GM12878 (cell line): ENCODE data around the gene GPR137B. TPM values are rescaled to one million over a fixed set of nuclear protein-coding genes. Genes with fewer than 3 reads are reported as not detected.

Experiments
- ATAC-seq: fragments of 200-7000 bp; cut with Tn5 transposase; 3 replicates; pipeline ENCODE4 v1.9.1; 2020; ENCODE audit warnings: mild to moderate bottlenecking, moderate library complexity
- BruUV-seq: library from RNA; stranded (reverse); fragments of 400-500 nt; replicated peaks from 2 replicates; lab custom pipeline; 2021; lab: Mats Ljungman, UMichigan
- CTCF ChIA-PET: fragments of 300-600 bp; sonication (Branson Sonifier 250); formaldehyde crosslinking; extraction: SDS; loops from one replicate; lab custom pipeline; 2021; ENCODE audit warnings: inconsistent platforms; lab: Yijun Ruan, JAX
- POLR2A ChIA-PET: fragments of 350-600 bp; formaldehyde crosslinking; extraction: SDS; loops from one replicate; lab custom pipeline; 2021; ENCODE audit warnings: inconsistent platforms; lab: Charles Lee
- RAD21 ChIA-PET: fragments of 300-600 bp; sonication (Branson Sonifier 250); formaldehyde crosslinking; loops from one replicate; lab custom pipeline; 2023; ENCODE audit warnings: antibody characterized with exemption; ENCODE audit not compliant: unreplicated experiment; lab: Charles Lee
- SMC1A ChIA-PET: fragments of 300-600 bp; sonication (Branson Sonifier 250); formaldehyde crosslinking; loops from one replicate; lab custom pipeline; 2023; ENCODE audit not compliant: unreplicated experiment, uncharacterized antibody; lab: Charles Lee
- DNase-seq: peaks from one replicate; pipeline ENCODE4 v3.0.0-alpha.2; 2011; ENCODE audit warnings: low read depth, low spot score
- FAIRE-seq: peaks from 3 replicates; lab custom pipeline; 2011; peaks lifted over from hg19 to GRCh38; lab: Jason Lieb, UNC
- H2AFZ ChIP-seq: 2 replicates; pipeline ENCODE4 v1.6.0; 2011; ENCODE audit warnings: low read depth, low read length, control low read depth; ENCODE audit not compliant: control insufficient read depth
- H3K27ac ChIP-seq: 2 replicates; pipeline ENCODE4 v1.5.1; 2011; ENCODE audit warnings: control low read depth; ENCODE audit not compliant: control insufficient read depth, insufficient read depth
- H3K27me3 ChIP-seq, 2 experiments: replicated peaks in 1 of 2; 2 replicates each; pipeline versions ENCODE4 v1.6.0 to v1.6.1; 2011; ENCODE audit warnings: low read length in 1 of 2; ENCODE audit not compliant: control insufficient read depth in 2 of 2, insufficient read depth in 2 of 2
- H3K36me3 ChIP-seq, 2 experiments: 2 replicates each; pipeline ENCODE4 v1.5.1; 2011; ENCODE audit warnings: low read length in 1 of 2; ENCODE audit not compliant: control insufficient read depth in 2 of 2, insufficient read depth in 2 of 2
- H3K4me1 ChIP-seq: 2 replicates; pipeline ENCODE4 v1.6.1; 2011; ENCODE audit warnings: mild to moderate bottlenecking, low read length, moderate library complexity, mixed read lengths; ENCODE audit not compliant: control insufficient read depth, insufficient read depth
- H3K4me2 ChIP-seq: 2 replicates; pipeline ENCODE4 v1.6.0; 2011; ENCODE audit warnings: control low read depth; ENCODE audit not compliant: control insufficient read depth, insufficient read depth
- H3K4me3 ChIP-seq: fragments of 200-600 bp; sonication (generic); 2 replicates; pipeline ENCODE4 v1.5.1; 2016
- H3K79me2 ChIP-seq: 2 replicates; pipeline ENCODE4 v1.6.0; 2011; ENCODE audit warnings: low read length; ENCODE audit not compliant: control insufficient read depth, insufficient read depth
- H3K9ac ChIP-seq: 2 replicates; pipeline ENCODE4 v1.8.0; 2011; ENCODE audit warnings: low read length, control low read depth, mixed read lengths; ENCODE audit not compliant: control insufficient read depth, insufficient read depth
- H3K9me3 ChIP-seq: replicated peaks from 3 replicates; pipeline ENCODE4 v1.5.1; 2011; ENCODE audit warnings: mild to moderate bottlenecking, low read length; ENCODE audit not compliant: control insufficient read depth, insufficient read depth
- H4K20me1 ChIP-seq: 2 replicates; pipeline ENCODE4 v1.6.0; 2011; ENCODE audit not compliant: control insufficient read depth, insufficient read depth
- BCL11A ChIP-seq: IDR thresholded peaks from 2 replicates; pipeline ENCODE4 v1.6.1; 2011; ENCODE audit warnings: low read depth, low read length
- BCLAF1 ChIP-seq: fragments of 450-650 bp; IDR thresholded peaks from 2 replicates; pipeline ENCODE4 v1.6.1; 2017; ENCODE audit warnings: antibody characterized with exemption, mild to moderate bottlenecking, moderate library complexity
- BRCA1 ChIP-seq: IDR thresholded peaks from 2 replicates; pipeline ENCODE4 v1.6.1; 2011; ENCODE audit warnings: low read depth, low read length, improper control_type of control experiment
- CHD4 ChIP-seq: fragments of 200-600 bp; sonication (generic); IDR thresholded peaks from 2 replicates; pipeline ENCODE4 v1.6.1; 2016; ENCODE audit warnings: mild to moderate bottlenecking
- EED ChIP-seq: sonication (generic); IDR thresholded peaks from 2 replicates; pipeline ENCODE4 v1.6.1; 2016; ENCODE audit warnings: antibody characterized with exemption, low read depth
- HSF1 ChIP-seq: fragments of 150-350 bp; IDR thresholded peaks from 2 replicates; pipeline ENCODE4 v1.6.1; 2014; ENCODE audit warnings: mild to moderate bottlenecking, low read depth, low read length
- MTA2 ChIP-seq: fragments of 450-650 bp; IDR thresholded peaks from 2 replicates; pipeline ENCODE4 v1.6.1; 2016; ENCODE audit warnings: low read depth, mild to moderate bottlenecking, moderate library complexity
- PAX5 ChIP-seq: IDR thresholded peaks from 2 replicates; pipeline ENCODE4 v1.6.1; 2011; ENCODE audit warnings: low read depth, low read length, borderline replicate concordance
- PBX3 ChIP-seq: IDR thresholded peaks from 2 replicates; pipeline ENCODE4 v1.6.1; 2011; ENCODE audit warnings: mild to moderate bottlenecking, low read depth, low read length, moderate library complexity; ENCODE audit not compliant: insufficient replicate concordance
- SIX5 ChIP-seq: IDR thresholded peaks from 2 replicates; pipeline ENCODE4 v1.6.1; 2011; ENCODE audit warnings: mild to moderate bottlenecking, low read depth, low read length, moderate library complexity; ENCODE audit not compliant: severe bottlenecking
- SMARCA5 ChIP-seq: fragments of 450-650 bp; IDR thresholded peaks from 2 replicates; pipeline ENCODE4 v1.6.1; 2017; ENCODE audit warnings: mild to moderate bottlenecking
- TCF3 ChIP-seq: IDR thresholded peaks from 2 replicates; pipeline ENCODE4 v1.6.1; 2012; ENCODE audit warnings: low read depth, mild to moderate bottlenecking, low read length, borderline replicate concordance; ENCODE audit not compliant: insufficient read depth
- ZBED1 ChIP-seq: IDR thresholded peaks from 2 replicates; pipeline ENCODE4 v1.6.1; 2016; ENCODE audit warnings: borderline replicate concordance
- ZZZ3 ChIP-seq: IDR thresholded peaks from 2 replicates; pipeline ENCODE4 v1.6.1; 2011; ENCODE audit warnings: low read depth; ENCODE audit not compliant: control insufficient read depth, insufficient read length
- WGBS: methylation state at CpG from one replicate; pipeline ENCODE4 v1.1.6; 2016; ENCODE audit warnings: low lambda C conversion rate; ENCODE audit not compliant: insufficient replicate concordance, insufficient coverage; ENCODE audit errors: missing lambda C conversion rate; 5-methylcytosine and 5-hydroxymethylcytosine counted together
- in situ Hi-C: fragments of 300-500 bp; cut with MboI; formaldehyde crosslinking; loops from 9 replicates; pipeline ENCODE4 v1.14.3; 2018; ENCODE audit warnings: mixed read lengths
- intact Hi-C: fragments of 100-400 bp; cut with micrococcal nuclease; formaldehyde crosslinking; loops from one replicate; pipeline ENCODE4 v1.14.2; 2022; ENCODE audit not compliant: unreplicated experiment
- polyA plus RNA-seq, 11 experiments: library from polyadenylated mRNA; depleted of rRNA in 4 of 11; unstranded in 6 of 11; stranded (reverse) in 5 of 11; fragments of >200 nt; fragmentation: Nextera tagmentation in 4 of 11; fragmentation: Illumina TruSeq in 1 of 11; extraction: Ambion mirVana in 4 of 11; extraction: Trizol in 1 of 11; gene quantifications; 1 replicate in 1 of 11; 2 replicates in 10 of 11; pipeline versions ENCODE4 v1.2.1 to v1.2.3, GENCODE V29; 2011 to 2016; ENCODE audit warnings: inconsistent platforms in 2 of 11, missing spikeins in 2 of 11, low read depth in 1 of 11
- total RNA-seq, 4 experiments: library from RNA; depleted of rRNA in 3 of 4; stranded (reverse); fragments of >200 nt in 3 of 4; fragmentation: Illumina TruSeq in 1 of 4; extraction: Trizol in 1 of 4; gene quantifications; 2 replicates each; pipeline versions ENCODE4 v1.2.1 to v1.2.3, GENCODE V29; 2013 to 2021

Gene GPR137B
- total and polyA plus RNA-seq, 10 of the 15 experiments (the other 5 are each of a cell fraction or from before 2014, with no cell fraction given) = 5.4 to 20.8 (median 12.5) TPM

GRCh38 chr1:236101233-236102200 is 40.8 kb upstream of the GPR137B start:
- intact Hi-C loops (loop anchor here (5.0 to 10.0 kb wide), 5 partner anchors 103 to 1463 kb away; no protein-coding TSS in a partner anchor), in situ Hi-C loops (loop anchor here (10.0 to 25.0 kb wide), 4 partner anchors 186 to 1463 kb away; partner anchors contain the start of gene ERO1B)
- POLR2A ChIA-PET = no interaction called here
- CTCF ChIA-PET = interaction anchor here (1.0 to 1.1 kb wide), 2 partner anchors 249 to 389 kb away, joined by 3 read pairs; no protein-coding TSS in a partner anchor
- no peaks in the 10 kb centered on the region for H3K79me2 ChIP-seq
- no peak for FAIRE-seq
- no peak overlapping the region for H3K4me2 ChIP-seq
- no peak overlapping the region for H3K4me3 ChIP-seq
- H3K27ac ChIP-seq = no peak overlapping the region
- peaks cover 6% of the 10 kb centered on the region for H3K9me3 ChIP-seq
- RAD21 ChIA-PET = interaction anchor here (0.7 kb wide), 1 partner anchor 1014 kb away, joined by 3 read pairs; no protein-coding TSS in a partner anchor
- no peak overlapping the region for H2AFZ ChIP-seq
- WGBS = 72% methylated on average over 10 of the region's 10 CpGs
- SMC1A ChIA-PET = interaction anchor here (1.0 kb wide), 1 partner anchor 381 kb away, joined by 3 read pairs; no protein-coding TSS in a partner anchor
- H3K36me3 ChIP-seq = no peaks in the 10 kb centered on the region
- no peak for ATAC-seq
- no TSS peak for BruUV-seq
- no peaks in the 10 kb centered on the region; the same call in 1 of the 2 replicates for H4K20me1 ChIP-seq
- H3K4me1 ChIP-seq = peaks cover 5% of the 10 kb centered on the region
- H3K27me3 ChIP-seq = no peaks in the 10 kb centered on the region
- no peak for DNase-seq
- H3K9ac ChIP-seq = no peak overlapping the region
- TF ChIP-seq BCLAF1 (no peak), SIX5 (no peak), ZZZ3 (no peak), TCF3 (no peak), EED (no peak), PAX5 (no peak), HSF1 (no peak), CHD4 (no peak), MTA2 (no peak), ZBED1 (no peak), SMARCA5 (no peak), BRCA1 (no peak), PBX3 (peak; percentile 4), BCL11A (no peak)
